GM19035 (cell line): Measurements from ENCODE around the gene MS4A5.
A peak's percentile ranks its signal among the peaks of the same experiment; 100 is the strongest.
"Not testable (repeated sequence)": the region's sequence is repeated elsewhere in the genome, so short reads cannot be mapped to it uniquely, and the experiment has no call there.

Experiments
- ATAC-seq: cut with Tn5 transposase; IDR thresholded peaks from one replicate; pipeline ENCODE4 v1.9.1; 2021; ENCODE audit not compliant: unreplicated experiment

MS4A5 gene

GRCh38 chr11:60429272-60429671 lies at the start of gene MS4A5:
MS4A5 (plus strand) TSS chr11:60429572; CDS start chr11:60429675, 103 bp downstream.
- ATAC-seq = no peak

- peak; percentile 92 for ATAC-seq
Measured at GRCh38 chr11:60389279-60389910, 40.0 kb upstream of the MS4A5 start.

GRCh38 chr11:60390419-60390818 lies 39.0 kb upstream of the MS4A5 start:
- no peak for ATAC-seq

- ATAC-seq = no peak
Measured at GRCh38 chr11:60392361-60392760, 37.0 kb upstream of the MS4A5 start.

GRCh38 chr11:60393016-60393415 lies 36.4 kb upstream of the MS4A5 start:
- ATAC-seq = no peak

- no peak for ATAC-seq
Measured at GRCh38 chr11:60394666-60395380, 34.5 kb upstream of the MS4A5 start.

- ATAC-seq = peak; percentile 29
Measured at GRCh38 chr11:60396382-60396781, 33.0 kb upstream of the MS4A5 start, which contains the start of gene MS4A14. MS4A14 (plus strand) TSS chr11:60396459; CDS start chr11:60396579, 120 bp downstream.

- ATAC-seq = peak; percentile 77
Measured at GRCh38 chr11:60396799-60397198, 32.6 kb upstream of the MS4A5 start.

- ATAC-seq = no peak
Measured at GRCh38 chr11:60420015-60420414, 9.4 kb upstream of the MS4A5 start.

- ATAC-seq = no peak
Measured at GRCh38 chr11:60422609-60423008, 6.8 kb upstream of the MS4A5 start.

- ATAC-seq = no peak
Measured at GRCh38 chr11:60428517-60428916, 855 bp upstream of the MS4A5 start.

- no peak for ATAC-seq
Measured at GRCh38 chr11:60431251-60431650, 1.9 kb downstream of the MS4A5 start.

- no peak for ATAC-seq
Measured at GRCh38 chr11:60433401-60433800, 4.0 kb downstream of the MS4A5 start.

- ATAC-seq = no peak
Measured at GRCh38 chr11:60447070-60447469, 17.7 kb downstream of the MS4A5 start.

- no peak for ATAC-seq
Measured at GRCh38 chr11:60447846-60448245, 18.5 kb downstream of the MS4A5 start.

- not testable (repeated sequence) for ATAC-seq
Measured at GRCh38 chr11:60451185-60451584, 21.8 kb downstream of the MS4A5 start.

- ATAC-seq = no peak
Measured at GRCh38 chr11:60454212-60454611, 24.8 kb downstream of the MS4A5 start.

GRCh38 chr11:60455531-60456042 lies 26.2 kb downstream of the MS4A5 start, which contains the start of gene MS4A1:
MS4A1 (plus strand) TSS chr11:60455847; CDS start chr11:60462375, 6,528 bp downstream.
- ATAC-seq = peak; percentile 72

- ATAC-seq = peak; percentile 42
Measured at GRCh38 chr11:60457576-60457975, 28.2 kb downstream of the MS4A5 start.

- ATAC-seq = peak; percentile 23
Measured at GRCh38 chr11:60459345-60459744, 30.0 kb downstream of the MS4A5 start.

GRCh38 chr11:60468829-60469228 lies 39.5 kb downstream of the MS4A5 start:
- no peak for ATAC-seq

- no peak for ATAC-seq
Measured at GRCh38 chr11:60469723-60470122, 40.4 kb downstream of the MS4A5 start.
